Mucosa of rectum (tissue), 2 donors: ENCODE results near the gene TAF11L14.

Experiments used
- H3K27ac ChIP-seq, 2 donors: one replicate each; pipeline ENCODE4 v1.7.0; 2013; ENCODE audit warnings: inconsistent platforms in 2 of 2, low read depth in 2 of 2, low read length in 2 of 2
- H3K27me3 ChIP-seq, 2 donors: one replicate each; pipeline ENCODE4 v1.7.0; 2013; ENCODE audit warnings: low read length in 2 of 2; ENCODE audit not compliant: control insufficient read depth in 2 of 2, insufficient read depth in 2 of 2
- H3K36me3 ChIP-seq, 2 donors: one replicate each; pipeline ENCODE4 v1.7.0; 2013; ENCODE audit warnings: low read length in 2 of 2; ENCODE audit not compliant: control insufficient read depth in 2 of 2, insufficient read depth in 2 of 2
- H3K4me1 ChIP-seq, 2 donors: one replicate each; pipeline ENCODE4 v1.7.0; 2013; ENCODE audit warnings: low read length in 2 of 2, mild to moderate bottlenecking in 1 of 2; ENCODE audit not compliant: control insufficient read depth in 2 of 2, insufficient read depth in 2 of 2
- H3K4me3 ChIP-seq, 2 donors: one replicate each; pipeline ENCODE4 v1.7.0; 2013; ENCODE audit warnings: low read length in 2 of 2
- H3K9ac ChIP-seq, 2 donors: one replicate each; pipeline ENCODE4 v1.7.0; 2013; ENCODE audit warnings: low read length in 2 of 2, low read depth in 1 of 2, mild to moderate bottlenecking in 1 of 2
- H3K9me3 ChIP-seq, 2 donors: one replicate each; pipeline ENCODE4 v1.7.0; 2013; ENCODE audit warnings: low read length in 2 of 2; ENCODE audit not compliant: control insufficient read depth in 2 of 2
- donor health status: healthy.
- donor health status: Normal muscosa, but diverticular disease.

Gene TAF11L14

GRCh38 chr5:17670353-17670752 lies 36.1 kb downstream of the TAF11L14 start:
- no peak overlapping the region for H3K9ac ChIP-seq
- H3K27me3 ChIP-seq: no peaks in the 10 kb centered on the region
- peaks cover 0 to 2% of the 10 kb centered on the region in 2 donors for H3K9me3 ChIP-seq
- no peak overlapping the region for H3K27ac ChIP-seq
- no peaks in the 10 kb centered on the region for H3K36me3 ChIP-seq
- H3K4me3 ChIP-seq: no peak overlapping the region
- no peaks in the 10 kb centered on the region for H3K4me1 ChIP-seq

DNA sequence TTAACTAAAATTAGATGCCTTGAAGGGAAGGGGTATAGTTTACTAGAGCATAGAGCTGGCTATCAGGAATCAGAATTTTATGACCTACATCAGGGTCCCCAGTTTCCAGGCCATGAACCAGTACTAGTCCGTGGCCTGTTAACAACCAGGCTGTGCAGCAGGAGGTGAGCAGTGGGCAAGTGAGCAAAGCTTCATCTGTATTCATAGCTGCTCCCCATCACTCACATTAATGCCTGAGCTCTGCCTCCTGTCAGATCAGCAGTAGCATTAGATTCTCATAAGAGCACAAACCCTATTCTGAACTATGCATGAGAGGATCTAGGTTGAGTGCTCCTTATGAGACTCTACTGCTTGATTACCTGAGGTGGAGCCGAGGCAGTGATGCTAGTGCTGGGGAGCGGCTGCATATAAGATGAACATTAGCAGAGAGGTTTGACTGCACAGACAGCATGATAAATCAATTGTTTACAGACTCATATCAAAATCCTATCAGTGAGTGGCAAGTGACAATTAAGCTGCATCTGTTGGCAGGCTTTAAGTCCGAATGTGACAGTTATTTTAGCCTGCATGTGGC lies 44.6 kb downstream of the TAF11L14 start:
- Histone ChIP-seq H3K4me3 (no peak overlapping the region), H3K36me3 (no peaks in the 10 kb centered on the region), H3K4me1 (no peaks in the 10 kb centered on the region), H3K27me3 (no peaks in the 10 kb centered on the region), H3K9ac (no peak overlapping the region), H3K9me3 (no peaks in the 10 kb centered on the region), H3K27ac (no peak overlapping the region)

DNA sequence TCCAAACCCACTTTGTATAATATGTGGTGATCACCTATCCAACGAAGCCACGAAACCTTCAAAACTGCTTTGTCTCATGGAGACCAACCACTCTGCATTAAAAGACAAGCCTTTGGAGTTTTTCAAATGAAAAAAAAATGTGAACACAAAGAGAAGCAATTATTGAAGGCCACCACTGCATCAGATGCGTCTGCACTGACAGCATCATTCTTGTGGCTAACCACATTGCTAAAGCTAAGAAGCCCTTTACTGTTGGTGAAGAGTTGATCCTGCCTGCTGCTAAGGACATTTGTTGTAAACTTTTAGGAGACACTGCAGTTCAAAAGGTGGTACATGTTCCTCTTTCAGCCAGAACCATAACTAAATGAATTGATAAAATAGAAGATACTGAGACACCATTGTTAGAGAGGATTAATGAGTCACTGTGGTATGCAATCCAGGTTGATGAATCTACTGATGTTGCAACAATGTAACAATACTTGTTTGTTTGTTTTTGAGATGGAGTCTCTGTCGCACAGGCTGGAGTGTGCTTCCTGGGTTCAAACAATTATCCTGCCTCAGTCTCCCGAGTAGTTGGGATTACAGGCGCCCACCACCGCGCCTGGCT lies 45.4 kb downstream of the TAF11L14 start:
- Histone ChIP-seq H3K9me3 (no peaks in the 10 kb centered on the region), H3K27me3 (no peaks in the 10 kb centered on the region), H3K4me3 (no peak overlapping the region), H3K9ac (no peak overlapping the region), H3K36me3 (no peaks in the 10 kb centered on the region), H3K4me1 (no peaks in the 10 kb centered on the region), H3K27ac (no peak overlapping the region)

DNA sequence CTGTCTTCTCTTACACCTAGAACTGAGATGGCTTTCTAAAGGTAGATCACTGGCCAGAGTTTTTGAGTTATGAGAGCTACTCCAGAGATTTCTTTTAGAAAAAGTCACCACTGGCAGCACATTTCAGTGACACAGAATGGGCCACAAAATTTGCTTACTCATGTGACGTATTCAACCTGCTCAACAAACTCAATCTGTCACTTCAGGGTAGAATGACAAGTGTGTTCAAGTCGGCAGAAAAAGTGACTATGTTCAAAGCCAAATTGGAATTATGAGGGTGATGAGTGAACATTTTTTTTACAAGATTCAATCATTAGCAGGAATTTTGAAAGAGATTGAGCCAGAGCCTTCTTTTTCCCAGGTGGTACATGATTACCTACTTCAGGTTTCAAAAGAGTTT lies 46.5 kb downstream of the TAF11L14 start:
- H3K9ac ChIP-seq: no peak overlapping the region
- no peaks in the 10 kb centered on the region for H3K4me1 ChIP-seq
- no peaks in the 10 kb centered on the region for H3K27me3 ChIP-seq
- no peak overlapping the region for H3K27ac ChIP-seq
- no peak overlapping the region for H3K4me3 ChIP-seq
- no peaks in the 10 kb centered on the region for H3K36me3 ChIP-seq
- H3K9me3 ChIP-seq: no peaks in the 10 kb centered on the region
